Liver (tissue), 9 donors: ENCODE data around the gene RSPH4A. TPM values are rescaled to one million over a fixed set of nuclear protein-coding genes. Genes with fewer than 3 reads are reported as not detected.
A peak's percentile ranks its signal among the peaks of the same experiment; 100 is the strongest.

Experiments
- DNase-seq: peaks from one replicate; pipeline ENCODE4 v3.0.0-alpha.2; 2017; ENCODE audit warnings: low spot score
- H3K27ac ChIP-seq, 2 donors: one replicate each; pipeline ENCODE4 v1.7.0; 2013; ENCODE audit warnings: inconsistent platforms in 2 of 2, low read length in 2 of 2, control low read depth in 1 of 2, low read depth in 1 of 2, mild to moderate bottlenecking in 1 of 2
- H3K27me3 ChIP-seq, 4 donors: one replicate each; pipeline versions ENCODE4 v1.6.1 to v1.7.0; 2013; ENCODE audit warnings: low read length in 3 of 4, inconsistent platforms in 1 of 4, mild to moderate bottlenecking in 1 of 4, moderate library complexity in 1 of 4; ENCODE audit not compliant: control insufficient read depth in 4 of 4, insufficient read depth in 4 of 4
- H3K36me3 ChIP-seq, 4 donors: one replicate each; pipeline versions ENCODE4 v1.6.1 to v1.7.0; 2013; ENCODE audit warnings: low read length in 3 of 4, mild to moderate bottlenecking in 3 of 4, low read depth in 1 of 4, moderate library complexity in 1 of 4; ENCODE audit not compliant: control insufficient read depth in 4 of 4, insufficient read depth in 3 of 4
- H3K4me1 ChIP-seq, 4 donors: one replicate each; pipeline versions ENCODE4 v1.6.1 to v1.7.0; 2013; ENCODE audit warnings: low read length in 3 of 4, mild to moderate bottlenecking in 3 of 4, moderate library complexity in 1 of 4; ENCODE audit not compliant: control insufficient read depth in 4 of 4, insufficient read depth in 4 of 4
- H3K4me3 ChIP-seq, 3 donors: one replicate each; pipeline versions ENCODE4 v1.6.1 to v1.7.0; 2013; ENCODE audit warnings: low read length in 3 of 3, control low read depth in 1 of 3, low read depth in 1 of 3, mild to moderate bottlenecking in 1 of 3
- H3K9ac ChIP-seq, 2 donors: one replicate each; pipeline ENCODE4 v1.7.0; 2013; ENCODE audit warnings: low read length in 2 of 2, mild to moderate bottlenecking in 2 of 2, moderate library complexity in 2 of 2, control low read depth in 1 of 2, low read depth in 1 of 2
- H3K9me3 ChIP-seq, 4 donors: one replicate each; pipeline versions ENCODE4 v1.6.1 to v1.7.0; 2013; ENCODE audit warnings: low read length in 3 of 4; ENCODE audit not compliant: control insufficient read depth in 4 of 4
- ATF3 ChIP-seq: IDR thresholded peaks from 2 replicates; pipeline ENCODE4 v1.6.1; 2016; ENCODE audit warnings: antibody characterized with exemption
- CTCF ChIP-seq: fragments of 150-350 bp; IDR thresholded peaks from 2 replicates; pipeline ENCODE4 v1.5.1; 2017; ENCODE audit warnings: improper control_type of control experiment, low read depth, low read length; ENCODE audit not compliant: missing input control
- EGR1 ChIP-seq, 2 donors: IDR thresholded peaks; 2 replicates each; pipeline ENCODE4 v1.6.1; 2016 to 2018; ENCODE audit warnings: antibody characterized with exemption in 2 of 2, low read depth in 2 of 2
- FOXA1 ChIP-seq: IDR thresholded peaks from 2 replicates; pipeline ENCODE4 v1.6.1; 2016; ENCODE audit warnings: antibody characterized with exemption
- FOXA2 ChIP-seq: IDR thresholded peaks from 2 replicates; pipeline ENCODE4 v1.6.1; 2016; ENCODE audit warnings: antibody characterized with exemption
- GABPA ChIP-seq, 2 donors: IDR thresholded peaks in 1 of 2; conservative IDR thresholded peaks in 1 of 2; 2 replicates each; pipeline ENCODE4 v1.6.1; 2016; ENCODE audit warnings: antibody characterized with exemption in 2 of 2, mild to moderate bottlenecking in 1 of 2, moderate library complexity in 1 of 2
- HNF4A ChIP-seq, 2 donors: conservative IDR thresholded peaks; 2 replicates each; pipeline ENCODE4 v1.6.1; 2016; ENCODE audit warnings: antibody characterized with exemption in 2 of 2, mild to moderate bottlenecking in 2 of 2
- HNF4G ChIP-seq: IDR thresholded peaks from 2 replicates; pipeline ENCODE4 v1.6.1; 2016; ENCODE audit warnings: antibody characterized with exemption
- NR2F2 ChIP-seq: IDR thresholded peaks from 2 replicates; pipeline ENCODE4 v1.6.1; 2016; ENCODE audit warnings: antibody characterized with exemption
- RAD21 ChIP-seq, 2 donors: IDR thresholded peaks; 2 replicates each; pipeline ENCODE4 v1.6.1; 2016; ENCODE audit warnings: antibody characterized with exemption in 2 of 2, mild to moderate bottlenecking in 2 of 2
- RXRA ChIP-seq, 2 donors: IDR thresholded peaks; 2 replicates each; pipeline ENCODE4 v1.6.1; 2017 to 2018; ENCODE audit warnings: antibody characterized with exemption in 2 of 2, mild to moderate bottlenecking in 1 of 2
- TAF1 ChIP-seq: conservative IDR thresholded peaks from 2 replicates; pipeline ENCODE4 v1.6.1; 2016; ENCODE audit warnings: antibody characterized with exemption, mild to moderate bottlenecking
- YY1 ChIP-seq: IDR thresholded peaks from 2 replicates; pipeline ENCODE4 v1.6.1; 2016; ENCODE audit warnings: antibody characterized with exemption, mild to moderate bottlenecking
- ZBTB33 ChIP-seq: IDR thresholded peaks from 2 replicates; pipeline ENCODE4 v1.6.1; 2016; ENCODE audit warnings: antibody characterized with exemption
- WGBS: extraction: QIAGEN DNeasy Blood & Tissue Kit; methylation state at CpG from one replicate; pipeline ENCODE4 v1.1.7; 2013; 5-methylcytosine and 5-hydroxymethylcytosine counted together
- polyA plus RNA-seq, 2 donors: library from polyadenylated mRNA; stranded (reverse) in 1 of 2; unstranded in 1 of 2; fragments of 200-250 nt in 1 of 2; fragments of >200 nt in 1 of 2; fragmentation: Nextera tagmentation in 1 of 2; extraction: Ambion mirVana in 1 of 2; gene quantifications; one replicate each; pipeline versions ENCODE4 v1.2.1 to v1.2.3, GENCODE V29; 2013 to 2015
- total RNA-seq, 2 donors: library from RNA; depleted of rRNA; stranded (reverse); fragments of >200 nt; gene quantifications; one replicate each; pipeline ENCODE4 v1.2.3, GENCODE V29; 2014
- TF ChIP-seq, protein P1 (sequence below): IDR thresholded peaks from 2 replicates; pipeline ENCODE4 v1.6.1; 2016; ENCODE audit warnings: antibody characterized with exemption
- donor health status: healthy.
- donor health status: healthy.
- donor health status: healthy.
- donor health status: healthy.
- donor health status: healthy.

RSPH4A gene
- total and polyA plus RNA-seq, 4 donors = 0.06 to 0.50 (median 0.10) TPM; not detected in 1

- H3K36me3 ChIP-seq = no peaks in the 10 kb centered on the region
- no peak overlapping the region for H3K27ac ChIP-seq
- DNase-seq = no peak
- H3K4me3 ChIP-seq = no peak overlapping the region
- H3K27me3 ChIP-seq = no peaks in the 10 kb centered on the region
- 65% methylated on average over 3 of the region's 3 CpGs for WGBS
- TF ChIP-seq RXRA (IDR thresholded peaks at IDR 0.05) (no peak), TAF1 (no peak), FOXA2 (no peak), ATF3 (no peak), EGR1 (IDR thresholded peaks at IDR 0.05; ENCODE audit: low read depth in 2 of 2) (no peak), YY1 (no peak), FOXA1 (no peak), HNF4A (conservative IDR thresholded peaks at IDR 0.05) (no peak), CTCF (no peak), ZBTB33 (no peak)
- H3K9me3 ChIP-seq = no peaks in the 10 kb centered on the region
- no peaks in the 10 kb centered on the region for H3K4me1 ChIP-seq
- no peak overlapping the region for H3K9ac ChIP-seq
Measured at GRCh38 chr6:116624036-116624805, 7.9 kb downstream of the RSPH4A start.

DNA sequence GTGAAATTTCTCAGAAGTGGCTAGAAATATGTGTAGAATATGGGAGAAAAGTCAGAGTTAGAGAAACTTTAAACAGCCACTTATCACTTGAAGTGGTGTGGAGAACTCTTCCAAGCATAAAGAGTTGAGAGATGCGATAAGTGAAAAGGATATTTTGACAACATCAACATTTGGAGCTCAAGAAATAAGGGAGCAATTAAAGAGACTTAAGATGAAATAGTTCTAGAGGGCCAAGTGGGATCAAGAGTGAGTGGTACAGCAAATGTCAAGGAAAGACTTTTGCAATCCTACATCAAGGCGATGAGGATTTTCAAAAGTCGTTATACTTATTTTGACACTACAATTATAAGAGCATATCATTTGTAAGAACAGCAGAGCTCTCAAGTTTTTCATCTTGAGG is 9.6 kb downstream of the RSPH4A start:
- H3K27ac ChIP-seq = no peak overlapping the region

GRCh38 chr6:116629563-116629981 is 13.3 kb downstream of the RSPH4A start:
- no peaks in the 10 kb centered on the region for H3K9me3 ChIP-seq
- no peaks in the 10 kb centered on the region for H3K27me3 ChIP-seq
- peaks cover 0 to 4% (median 0%) of the 10 kb centered on the region in 4 donors for H3K36me3 ChIP-seq
- no peak overlapping the region for H3K4me3 ChIP-seq
- TF ChIP-seq, protein P1, sequence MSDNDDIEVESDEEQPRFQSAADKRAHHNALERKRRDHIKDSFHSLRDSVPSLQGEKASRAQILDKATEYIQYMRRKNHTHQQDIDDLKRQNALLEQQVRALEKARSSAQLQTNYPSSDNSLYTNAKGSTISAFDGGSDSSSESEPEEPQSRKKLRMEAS = no peak
- peak; percentile 73 for TF ChIP-seq NR2F2
- DNase-seq = no peak
- 62% methylated on average over 5 of the region's 5 CpGs for WGBS
- H3K27ac ChIP-seq = no peak overlapping the region
- no peaks in the 10 kb centered on the region for H3K4me1 ChIP-seq
- H3K9ac ChIP-seq = no peak overlapping the region

More for the DNA sequence above, 9.6 kb downstream of the RSPH4A start:
- no peaks in the 10 kb centered on the region for H3K4me1 ChIP-seq
- no peak overlapping the region for H3K4me3 ChIP-seq
- no peak for DNase-seq
- TF ChIP-seq RAD21 (IDR thresholded peaks at IDR 0.05) (no peak), GABPA (IDR thresholded peaks at IDR 0.05 in 1 of 2, conservative IDR thresholded peaks at IDR 0.05 in 1 of 2) (no peak), EGR1 (IDR thresholded peaks at IDR 0.05; ENCODE audit: low read depth in 2 of 2) (no peak), HNF4G (no peak), HNF4A (conservative IDR thresholded peaks at IDR 0.05) (no peak), RXRA (IDR thresholded peaks at IDR 0.05) (no peak), FOXA1 (no peak), FOXA2 (no peak), NR2F2 (no peak)
- no peaks in the 10 kb centered on the region for H3K36me3 ChIP-seq
- 94% methylated on average over 3 of the region's 3 CpGs for WGBS
- no peaks in the 10 kb centered on the region for H3K9me3 ChIP-seq
- no peaks in the 10 kb centered on the region for H3K27me3 ChIP-seq
- H3K9ac ChIP-seq = no peak overlapping the region
